ENCODE results near the gene SMAD3. TPM values are rescaled to one million over a fixed set of nuclear protein-coding genes. Genes with fewer than 3 reads are reported as not detected.
A peak's percentile ranks its signal among the peaks of the same experiment; 100 is the strongest.
"Not testable (repeated sequence)": the region's sequence is repeated elsewhere in the genome, so short reads cannot be mapped to it uniquely, and the experiment has no call there.

Gene SMAD3
- total RNA-seq, 3 donors from 2014 or later: 23.2 to 25.7 (median 24.4) TPM

GRCh38 chr15:67075555-67076135 is 10.2 kb downstream of the SMAD3 start:
- peak overlapping the region; percentile 44 for H3K4me3 Mint-ChIP-seq
- H3K27me3 Mint-ChIP-seq (ENCODE audit: low read depth); ATAC-seq; DNase-seq; H3K9me3 Mint-ChIP-seq: not testable (repeated sequence)
- peaks cover 29% of the 10 kb centered on the region for H3K36me3 Mint-ChIP-seq (ENCODE audit: insufficient read depth)
- H3K4me1 Mint-ChIP-seq (ENCODE audit: low read depth): peaks cover 86% of the 10 kb centered on the region

GRCh38 chr15:67076147-67076843 is 10.9 kb downstream of the SMAD3 start:
- ATAC-seq (peak; percentile 42 to 65), DNase-seq (no peak)
- H3K4me1 Mint-ChIP-seq (ENCODE audit: low read depth): peaks cover 87% of the 10 kb centered on the region
- H3K27me3 Mint-ChIP-seq (ENCODE audit: low read depth): no peaks in the 10 kb centered on the region
- H3K36me3 Mint-ChIP-seq (ENCODE audit: insufficient read depth): peaks cover 22% of the 10 kb centered on the region
- H3K9me3 Mint-ChIP-seq: no peaks in the 10 kb centered on the region
- peak overlapping the region; percentile 44 for H3K4me3 Mint-ChIP-seq

GRCh38 chr15:67077641-67078215 is 12.3 kb downstream of the SMAD3 start:
- peaks cover 17% of the 10 kb centered on the region for H3K36me3 Mint-ChIP-seq (ENCODE audit: insufficient read depth)
- no peak for DNase-seq
- no peak for ATAC-seq
- no peaks in the 10 kb centered on the region for H3K9me3 Mint-ChIP-seq
- no peaks in the 10 kb centered on the region for H3K27me3 Mint-ChIP-seq (ENCODE audit: low read depth)
- peak overlapping the region; percentile 14 for H3K4me3 Mint-ChIP-seq
- H3K4me1 Mint-ChIP-seq (ENCODE audit: low read depth): peaks cover 93% of the 10 kb centered on the region

- H3K9me3 Mint-ChIP-seq: no peaks in the 10 kb centered on the region
- peaks cover 12% of the 10 kb centered on the region for H3K36me3 Mint-ChIP-seq (ENCODE audit: insufficient read depth)
- peaks cover 94% of the 10 kb centered on the region for H3K4me1 Mint-ChIP-seq (ENCODE audit: low read depth)
- H3K27me3 Mint-ChIP-seq (ENCODE audit: low read depth): no peaks in the 10 kb centered on the region
- no peak overlapping the region for H3K4me3 Mint-ChIP-seq
- ATAC-seq (no peak), DNase-seq (no peak)
Observed at GRCh38 chr15:67079361-67079760, 14.0 kb downstream of the SMAD3 start.

- Mint-ChIP-seq H3K4me1 (ENCODE audit: low read depth) (peaks cover 94% of the 10 kb centered on the region), H3K4me3 (no peak overlapping the region), H3K36me3 (ENCODE audit: insufficient read depth) (peaks cover 10% of the 10 kb centered on the region), H3K27me3 (ENCODE audit: low read depth) (no peaks in the 10 kb centered on the region), H3K9me3 (no peaks in the 10 kb centered on the region)
- no peak for DNase-seq
- no peak for ATAC-seq
Observed at GRCh38 chr15:67080118-67080899, 14.9 kb downstream of the SMAD3 start.

- ATAC-seq: peak; percentile 51 to 56
- H3K36me3 Mint-ChIP-seq (ENCODE audit: insufficient read depth): peaks cover 8% of the 10 kb centered on the region
- peak; percentile 53 for DNase-seq
- no peak overlapping the region for H3K4me3 Mint-ChIP-seq
- H3K27me3 Mint-ChIP-seq (ENCODE audit: low read depth): no peaks in the 10 kb centered on the region
- H3K9me3 Mint-ChIP-seq: no peaks in the 10 kb centered on the region
- H3K4me1 Mint-ChIP-seq (ENCODE audit: low read depth): peaks cover 95% of the 10 kb centered on the region
Observed at GRCh38 chr15:67080900-67081431, 15.6 kb downstream of the SMAD3 start.

- Mint-ChIP-seq H3K4me3 (peak overlapping the region; percentile 63), H3K4me1 (ENCODE audit: low read depth) (peaks cover 96% of the 10 kb centered on the region), H3K27me3 (ENCODE audit: low read depth) (no peaks in the 10 kb centered on the region), H3K36me3 (ENCODE audit: insufficient read depth) (peaks cover 8% of the 10 kb centered on the region), H3K9me3 (no peaks in the 10 kb centered on the region)
- peak; percentile 42 for DNase-seq
- ATAC-seq: peak; percentile 32 to 49
Observed at GRCh38 chr15:67082007-67082536, 16.7 kb downstream of the SMAD3 start.

- Mint-ChIP-seq H3K4me3 (peak overlapping the region; percentile 63), H3K9me3 (no peaks in the 10 kb centered on the region), H3K36me3 (ENCODE audit: insufficient read depth) (peaks cover 8% of the 10 kb centered on the region), H3K4me1 (ENCODE audit: low read depth) (peaks cover 96% of the 10 kb centered on the region), H3K27me3 (ENCODE audit: low read depth) (no peaks in the 10 kb centered on the region)
- ATAC-seq: no peak
- no peak for DNase-seq
Observed at GRCh38 chr15:67083135-67083762, 17.8 kb downstream of the SMAD3 start.

- ATAC-seq: no peak
- DNase-seq: no peak
- Mint-ChIP-seq H3K9me3 (no peaks in the 10 kb centered on the region), H3K27me3 (ENCODE audit: low read depth) (no peaks in the 10 kb centered on the region), H3K36me3 (ENCODE audit: insufficient read depth) (peaks cover 8% of the 10 kb centered on the region), H3K4me1 (ENCODE audit: low read depth) (peaks cover 98% of the 10 kb centered on the region), H3K4me3 (peak overlapping the region; percentile 47)
Observed at GRCh38 chr15:67084561-67084960, 19.2 kb downstream of the SMAD3 start.

GRCh38 chr15:67085237-67085817 is 19.9 kb downstream of the SMAD3 start:
- Mint-ChIP-seq H3K4me3 (peak overlapping the region; percentile 47), H3K9me3 (no peaks in the 10 kb centered on the region), H3K36me3 (ENCODE audit: insufficient read depth) (peaks cover 2% of the 10 kb centered on the region), H3K27me3 (ENCODE audit: low read depth) (no peaks in the 10 kb centered on the region), H3K4me1 (ENCODE audit: low read depth) (peaks cover 98% of the 10 kb centered on the region)
- DNase-seq (no peak), ATAC-seq (peak; percentile 60 to 66)

- H3K36me3 Mint-ChIP-seq (ENCODE audit: insufficient read depth): peaks cover 2% of the 10 kb centered on the region
- H3K9me3 Mint-ChIP-seq: no peaks in the 10 kb centered on the region
- peak; percentile 41 to 49 for ATAC-seq
- DNase-seq: no peak
- peaks cover 98% of the 10 kb centered on the region for H3K4me1 Mint-ChIP-seq (ENCODE audit: low read depth)
- H3K4me3 Mint-ChIP-seq: peak overlapping the region; percentile 30
- no peaks in the 10 kb centered on the region for H3K27me3 Mint-ChIP-seq (ENCODE audit: low read depth)
Observed at GRCh38 chr15:67085818-67086636, 20.6 kb downstream of the SMAD3 start.

- H3K4me1 Mint-ChIP-seq (ENCODE audit: low read depth): peaks cover 98% of the 10 kb centered on the region
Observed at GRCh38 chr15:67086637-67086914, 21.2 kb downstream of the SMAD3 start.

More at GRCh38 chr15:67086637-67086914, 21.2 kb downstream of the SMAD3 start:
- H3K9me3 Mint-ChIP-seq: no peaks in the 10 kb centered on the region
- peaks cover 2% of the 10 kb centered on the region for H3K36me3 Mint-ChIP-seq (ENCODE audit: insufficient read depth)
- H3K4me3 Mint-ChIP-seq: no peak overlapping the region
- no peak for ATAC-seq
- H3K27me3 Mint-ChIP-seq (ENCODE audit: low read depth): no peaks in the 10 kb centered on the region
- no peak for DNase-seq
